ENCODE results near the gene LAMB1. TPM values are rescaled to one million over a fixed set of nuclear protein-coding genes. Genes with fewer than 3 reads are reported as not detected.
"Not testable (repeated sequence)": the region's sequence is repeated elsewhere in the genome, so short reads cannot be mapped to it uniquely, and the experiment has no call there.

LAMB1 gene
- total and polyA plus RNA-seq, 2 experiments from 2014 or later: 284 to 323 TPM

GRCh38 chr7:107890493-107890961 lies 112.4 kb downstream of the LAMB1 start:
- Histone ChIP-seq H4K20me1 (ENCODE audit: insufficient read depth, poor library complexity, severe bottlenecking) (peaks cover 33% of the 10 kb centered on the region), H2AFZ (peak overlapping the region; percentile 87), H3K4me1 (ENCODE audit: insufficient read depth) (peaks cover 23% of the 10 kb centered on the region), H3K36me3 (replicated peaks; ENCODE audit: insufficient read depth, low read depth) (no peaks in the 10 kb centered on the region), H3K27me3 (no peaks in the 10 kb centered on the region), H3K9me2 (replicated peaks; ENCODE audit: insufficient read depth) (no peaks in the 10 kb centered on the region), H3K9me3 (ENCODE audit: low read depth) (no peaks in the 10 kb centered on the region), H3K4me2 (peak overlapping the region; percentile 95), H3K4me3 (peak overlapping the region; percentile 35), H3K27ac (peak overlapping the region; percentile 95), H3K79me2 (peaks cover 43% of the 10 kb centered on the region)
- no peak for DNase-seq (ENCODE audit: low spot score)
- 14% methylated on average over 7 of the region's 7 CpGs for WGBS (ENCODE audit: low lambda C conversion rate, missing lambda C conversion rate)
- no peak for TF ChIP-seq EZH2phosphoT487 (IDR thresholded peaks at IDR 0.05; ENCODE audit: low read depth, severe bottlenecking, unreplicated experiment)
- TF ChIP-seq CTCF (IDR thresholded peaks at IDR 0.05; ENCODE audit: poor library complexity): no peak
- TF ChIP-seq EZH2 (IDR thresholded peaks at IDR 0.05; ENCODE audit: borderline replicate concordance): no peak

GRCh38 chr7:107889992-107890391 lies 113.0 kb downstream of the LAMB1 start:
- peak overlapping the region; percentile 95 for H3K4me2 ChIP-seq
- H3K27ac ChIP-seq: peak overlapping the region; percentile 95
- DNase-seq (ENCODE audit: low spot score): no peak
- TF ChIP-seq EZH2 (IDR thresholded peaks at IDR 0.05; ENCODE audit: borderline replicate concordance): no peak
- TF ChIP-seq CTCF (IDR thresholded peaks at IDR 0.05; ENCODE audit: poor library complexity): no peak
- no peak for TF ChIP-seq EZH2phosphoT487 (IDR thresholded peaks at IDR 0.05; ENCODE audit: low read depth, severe bottlenecking, unreplicated experiment)
- H3K4me3 ChIP-seq: no peak overlapping the region
- peak overlapping the region; percentile 87 for H2AFZ ChIP-seq
- 69% methylated on average over 3 of the region's 3 CpGs for WGBS (ENCODE audit: low lambda C conversion rate, missing lambda C conversion rate)
- H3K27me3 ChIP-seq: no peaks in the 10 kb centered on the region
- H3K9me2 ChIP-seq (replicated peaks; ENCODE audit: insufficient read depth): no peaks in the 10 kb centered on the region
- no peaks in the 10 kb centered on the region for H3K9me3 ChIP-seq (ENCODE audit: low read depth)
- H3K4me1 ChIP-seq (ENCODE audit: insufficient read depth): peaks cover 23% of the 10 kb centered on the region
- H3K79me2 ChIP-seq: peaks cover 37% of the 10 kb centered on the region
- peaks cover 29% of the 10 kb centered on the region for H4K20me1 ChIP-seq (ENCODE audit: insufficient read depth, poor library complexity, severe bottlenecking)
- H3K36me3 ChIP-seq (replicated peaks; ENCODE audit: insufficient read depth, low read depth): no peaks in the 10 kb centered on the region

- Histone ChIP-seq H3K4me1 (ENCODE audit: insufficient read depth) (peaks cover 12% of the 10 kb centered on the region), H3K79me2 (peaks cover 16% of the 10 kb centered on the region), H4K20me1 (ENCODE audit: insufficient read depth, poor library complexity, severe bottlenecking) (peaks cover 14% of the 10 kb centered on the region)
- DNase-seq (ENCODE audit: low spot score); H3K9me2 ChIP-seq (replicated peaks; ENCODE audit: insufficient read depth); H3K27me3 ChIP-seq; H2AFZ ChIP-seq; H3K4me3 ChIP-seq; H3K27ac ChIP-seq; H3K9me3 ChIP-seq (ENCODE audit: low read depth); H3K4me2 ChIP-seq; H3K36me3 ChIP-seq (replicated peaks; ENCODE audit: insufficient read depth, low read depth): not testable (repeated sequence)
- 96% methylated on average over 21 of the region's 22 CpGs for WGBS (ENCODE audit: low lambda C conversion rate, missing lambda C conversion rate)
Observed at GRCh38 chr7:107887827-107888226, 115.1 kb downstream of the LAMB1 start.

- H4K20me1 ChIP-seq (ENCODE audit: insufficient read depth, poor library complexity, severe bottlenecking): no peaks in the 10 kb centered on the region
- WGBS (ENCODE audit: low lambda C conversion rate, missing lambda C conversion rate): 80% methylated on average over 6 of the region's 6 CpGs
- no peak overlapping the region for H3K4me3 ChIP-seq
Observed at GRCh38 chr7:107884066-107884818, 118.7 kb downstream of the LAMB1 start.

More at GRCh38 chr7:107884066-107884818, 118.7 kb downstream of the LAMB1 start:
- H3K36me3 ChIP-seq (replicated peaks; ENCODE audit: insufficient read depth, low read depth): no peaks in the 10 kb centered on the region
- H3K27me3 ChIP-seq: peaks cover 4% of the 10 kb centered on the region
- DNase-seq (ENCODE audit: low spot score): no peak
- H2AFZ ChIP-seq: no peak overlapping the region
- H3K79me2 ChIP-seq: no peaks in the 10 kb centered on the region
- H3K4me2 ChIP-seq: no peak overlapping the region
- H3K9me2 ChIP-seq (replicated peaks; ENCODE audit: insufficient read depth): no peaks in the 10 kb centered on the region
- TF ChIP-seq EZH2phosphoT487 (IDR thresholded peaks at IDR 0.05; ENCODE audit: low read depth, severe bottlenecking, unreplicated experiment) (no peak), EZH2 (IDR thresholded peaks at IDR 0.05; ENCODE audit: borderline replicate concordance) (no peak), CTCF (IDR thresholded peaks at IDR 0.05; ENCODE audit: poor library complexity) (no peak)
- H3K9me3 ChIP-seq (ENCODE audit: low read depth): no peaks in the 10 kb centered on the region
- no peak overlapping the region for H3K27ac ChIP-seq
- no peaks in the 10 kb centered on the region for H3K4me1 ChIP-seq (ENCODE audit: insufficient read depth)
